Choroid plexus epithelial cell (primary cell): ENCODE results near the gene MCM8.

Experiments
- DNase-seq: peaks from one replicate; pipeline ENCODE4 v3.0.0-alpha.2; 2010; ENCODE audit warnings: low read depth
- H3K4me3 ChIP-seq: 2 replicates; pipeline ENCODE4 v1.5.1; 2011; ENCODE audit warnings: low read depth, mild to moderate bottlenecking, control low read depth, low read length, moderate library complexity
- TF ChIP-seq, protein P1 (sequence below): conservative IDR thresholded peaks from 2 replicates; pipeline ENCODE4 v1.5.1; 2011; ENCODE audit warnings: low read depth, mild to moderate bottlenecking, control low read depth, inconsistent platforms, low read length, moderate library complexity

Gene MCM8

GRCh38 chr20:5945963-5946362 is 4.5 kb upstream of the MCM8 start:
- TF ChIP-seq, protein P1, sequence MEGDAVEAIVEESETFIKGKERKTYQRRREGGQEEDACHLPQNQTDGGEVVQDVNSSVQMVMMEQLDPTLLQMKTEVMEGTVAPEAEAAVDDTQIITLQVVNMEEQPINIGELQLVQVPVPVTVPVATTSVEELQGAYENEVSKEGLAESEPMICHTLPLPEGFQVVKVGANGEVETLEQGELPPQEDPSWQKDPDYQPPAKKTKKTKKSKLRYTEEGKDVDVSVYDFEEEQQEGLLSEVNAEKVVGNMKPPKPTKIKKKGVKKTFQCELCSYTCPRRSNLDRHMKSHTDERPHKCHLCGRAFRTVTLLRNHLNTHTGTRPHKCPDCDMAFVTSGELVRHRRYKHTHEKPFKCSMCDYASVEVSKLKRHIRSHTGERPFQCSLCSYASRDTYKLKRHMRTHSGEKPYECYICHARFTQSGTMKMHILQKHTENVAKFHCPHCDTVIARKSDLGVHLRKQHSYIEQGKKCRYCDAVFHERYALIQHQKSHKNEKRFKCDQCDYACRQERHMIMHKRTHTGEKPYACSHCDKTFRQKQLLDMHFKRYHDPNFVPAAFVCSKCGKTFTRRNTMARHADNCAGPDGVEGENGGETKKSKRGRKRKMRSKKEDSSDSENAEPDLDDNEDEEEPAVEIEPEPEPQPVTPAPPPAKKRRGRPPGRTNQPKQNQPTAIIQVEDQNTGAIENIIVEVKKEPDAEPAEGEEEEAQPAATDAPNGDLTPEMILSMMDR, result no peak
- H3K4me3 ChIP-seq, result no peak overlapping the region
- DNase-seq, result peak; percentile 60

GRCh38 chr20:5947276-5947675 is 3.2 kb upstream of the MCM8 start:
- H3K4me3 ChIP-seq, result no peak overlapping the region
- no peak for DNase-seq
- TF ChIP-seq, protein P1, result no peak

DNA sequence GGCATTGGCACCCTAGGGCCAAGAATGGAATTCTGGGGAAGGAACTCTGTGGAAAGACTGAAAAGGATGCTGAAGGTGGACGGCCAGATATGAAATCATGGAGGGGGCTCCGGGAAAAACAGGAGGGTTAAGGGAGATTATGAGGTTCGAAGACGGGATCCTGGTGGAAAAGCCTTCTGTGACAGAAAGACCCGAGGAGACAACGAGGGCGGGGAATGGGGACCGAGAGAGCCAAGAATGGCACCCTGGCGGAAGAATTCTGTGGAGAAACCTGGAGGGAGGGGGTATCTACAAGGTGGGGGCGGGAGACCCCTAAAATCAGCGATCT is 545 bp upstream of the MCM8 start:
- TF ChIP-seq, protein P1, result no peak
- peak overlapping the region; percentile 84 for H3K4me3 ChIP-seq
- DNase-seq, result no peak

GRCh38 chr20:5967469-5967868 is 17.0 kb downstream of the MCM8 start:
- no peak overlapping the region for H3K4me3 ChIP-seq
- TF ChIP-seq, protein P1, result no peak
- peak; percentile 21 for DNase-seq

- TF ChIP-seq, protein P1, result no peak
- no peak for DNase-seq
- H3K4me3 ChIP-seq, result no peak overlapping the region
These were observed 18.0 kb downstream of the MCM8 start for GRCh38 chr20:5968462-5968861.

DNA sequence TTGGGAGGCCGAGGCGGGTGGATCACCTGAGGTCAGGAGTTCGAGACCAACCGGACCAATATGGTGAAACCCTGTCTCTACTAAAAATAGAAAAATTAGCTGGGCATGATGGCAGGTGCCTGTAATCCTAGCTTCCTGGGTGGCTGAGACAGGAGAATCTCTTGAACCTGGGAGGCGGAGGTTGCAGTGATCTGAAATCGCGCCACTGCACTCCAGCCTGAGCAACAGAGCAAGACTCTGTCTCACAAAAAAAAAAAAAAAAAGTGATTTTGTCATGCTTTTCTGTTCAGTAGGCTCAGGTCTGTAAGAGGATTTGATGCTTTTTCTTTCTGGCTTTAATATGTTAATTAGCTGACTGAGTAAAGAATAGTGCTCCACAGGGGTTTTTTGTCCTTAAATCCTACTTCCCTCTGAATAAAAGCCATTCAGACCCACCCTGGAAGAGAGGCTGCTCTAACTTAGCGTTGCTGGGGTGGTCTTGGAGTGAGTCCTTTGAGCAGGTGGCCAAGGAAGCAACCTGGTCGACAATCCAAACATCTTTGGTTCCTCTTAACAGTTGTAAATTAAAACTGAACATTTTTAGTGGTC is 19.0 kb downstream of the MCM8 start:
- TF ChIP-seq, protein P1, result no peak
- DNase-seq, result no peak
- no peak overlapping the region for H3K4me3 ChIP-seq

DNA sequence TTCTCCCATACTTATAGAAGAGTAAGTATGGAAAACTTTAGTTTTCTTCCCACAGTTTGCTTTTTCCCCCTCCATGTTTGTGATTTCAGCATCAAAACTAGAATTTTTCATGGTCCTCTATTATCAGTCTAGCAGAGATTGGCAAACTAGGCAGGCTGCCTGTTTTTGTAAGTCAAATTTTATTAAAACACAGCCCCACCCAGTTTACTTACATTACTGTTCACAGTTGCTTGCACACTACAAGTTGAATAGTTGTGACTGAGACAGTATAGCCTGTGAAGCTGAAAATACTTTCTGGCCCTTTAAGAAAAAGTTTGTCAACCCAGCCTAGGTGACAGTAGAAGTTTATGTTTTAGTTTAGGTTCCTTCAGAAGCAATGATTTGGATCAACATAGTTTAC is 19.5 kb downstream of the MCM8 start:
- TF ChIP-seq, protein P1, result no peak

More for the DNA sequence above, 19.5 kb downstream of the MCM8 start:
- DNase-seq, result no peak
- H3K4me3 ChIP-seq, result no peak overlapping the region
